GM12865 (cell line): ENCODE measurements around the gene EIF4B.

Source experiments
- DNase-seq: peaks from one replicate; pipeline ENCODE4 v3.0.0; 2010; ENCODE audit warnings: low read depth
- H3K4me3 ChIP-seq: 2 replicates; pipeline ENCODE4 v1.5.1; 2011; ENCODE audit warnings: mild to moderate bottlenecking, low read depth, low read length, control low read depth
- TF ChIP-seq, protein P1 (sequence below): IDR thresholded peaks from 2 replicates; pipeline ENCODE4 v1.5.1; 2011; ENCODE audit warnings: low read length, control low read depth, low read depth, inconsistent platforms; ENCODE audit not compliant: insufficient read depth; ENCODE audit errors: missing control alignments

The EIF4B gene

GRCh38 chr12:53005986-53006809, at the start of gene EIF4B:
Gene EIF4B (plus strand): TSS chr12:53006456. CDS start chr12:53006484, 28 bp downstream.
- TF ChIP-seq, protein P1, sequence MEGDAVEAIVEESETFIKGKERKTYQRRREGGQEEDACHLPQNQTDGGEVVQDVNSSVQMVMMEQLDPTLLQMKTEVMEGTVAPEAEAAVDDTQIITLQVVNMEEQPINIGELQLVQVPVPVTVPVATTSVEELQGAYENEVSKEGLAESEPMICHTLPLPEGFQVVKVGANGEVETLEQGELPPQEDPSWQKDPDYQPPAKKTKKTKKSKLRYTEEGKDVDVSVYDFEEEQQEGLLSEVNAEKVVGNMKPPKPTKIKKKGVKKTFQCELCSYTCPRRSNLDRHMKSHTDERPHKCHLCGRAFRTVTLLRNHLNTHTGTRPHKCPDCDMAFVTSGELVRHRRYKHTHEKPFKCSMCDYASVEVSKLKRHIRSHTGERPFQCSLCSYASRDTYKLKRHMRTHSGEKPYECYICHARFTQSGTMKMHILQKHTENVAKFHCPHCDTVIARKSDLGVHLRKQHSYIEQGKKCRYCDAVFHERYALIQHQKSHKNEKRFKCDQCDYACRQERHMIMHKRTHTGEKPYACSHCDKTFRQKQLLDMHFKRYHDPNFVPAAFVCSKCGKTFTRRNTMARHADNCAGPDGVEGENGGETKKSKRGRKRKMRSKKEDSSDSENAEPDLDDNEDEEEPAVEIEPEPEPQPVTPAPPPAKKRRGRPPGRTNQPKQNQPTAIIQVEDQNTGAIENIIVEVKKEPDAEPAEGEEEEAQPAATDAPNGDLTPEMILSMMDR: no peak
- peak within 1 kb of the TSS; percentile 94 for H3K4me3 ChIP-seq
- peak; percentile 100 for DNase-seq

GRCh38 chr12:52956987-52957386, 49.3 kb upstream of the EIF4B start:
- TF ChIP-seq, protein P1: no peak
- H3K4me3 ChIP-seq: no peak overlapping the region
- peak; percentile 14 for DNase-seq

DNA sequence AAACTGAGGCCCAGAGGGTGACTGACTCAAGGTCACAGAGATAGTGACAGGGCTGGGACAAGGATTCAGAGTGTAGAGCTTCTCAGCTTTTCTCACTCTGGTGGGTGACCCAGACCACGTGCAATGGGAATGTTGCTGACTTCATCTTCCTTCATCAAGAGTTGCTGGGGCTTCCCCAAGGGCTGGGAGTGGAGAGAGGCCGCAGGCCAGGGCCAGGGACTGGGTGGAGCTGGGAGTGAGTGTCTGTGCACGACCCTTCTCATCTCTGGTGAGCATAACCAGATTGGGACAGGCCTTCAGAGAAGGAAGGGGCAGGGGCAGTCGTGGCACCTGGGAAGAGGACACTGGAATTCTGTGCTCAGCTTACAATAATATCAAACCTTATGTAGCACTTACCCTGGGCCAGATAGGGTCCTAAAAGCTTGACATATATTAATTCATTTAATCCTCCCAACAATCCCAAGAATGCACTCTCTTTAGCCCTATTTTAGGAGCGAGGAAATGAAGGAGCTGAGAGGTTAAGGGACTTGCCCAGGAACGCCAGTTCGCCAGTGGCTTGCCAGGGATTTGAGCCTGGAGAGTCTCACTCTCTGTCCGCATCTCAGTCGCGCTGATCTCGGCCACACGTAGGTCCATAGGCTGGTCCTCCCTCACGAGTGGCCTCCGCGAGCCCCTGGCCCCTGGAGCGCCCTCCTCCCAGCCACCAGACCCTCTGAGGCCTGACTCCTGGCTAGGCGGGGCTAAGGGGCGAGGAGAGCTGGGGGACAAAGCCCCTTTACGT, 41.5 kb upstream of the EIF4B start:
- no peak overlapping the region for H3K4me3 ChIP-seq

GRCh38 chr12:52965337-52965731, 40.9 kb upstream of the EIF4B start:
- no peak for DNase-seq
- TF ChIP-seq, protein P1: no peak
- no peak overlapping the region for H3K4me3 ChIP-seq

More for the DNA sequence above, 41.5 kb upstream of the EIF4B start:
- DNase-seq: no peak
- TF ChIP-seq, protein P1: no peak

- TF ChIP-seq, protein P1: no peak
- DNase-seq: no peak
- no peak overlapping the region for H3K4me3 ChIP-seq
These were observed 37.0 kb upstream of the EIF4B start for GRCh38 chr12:52969166-52969795.

DNA sequence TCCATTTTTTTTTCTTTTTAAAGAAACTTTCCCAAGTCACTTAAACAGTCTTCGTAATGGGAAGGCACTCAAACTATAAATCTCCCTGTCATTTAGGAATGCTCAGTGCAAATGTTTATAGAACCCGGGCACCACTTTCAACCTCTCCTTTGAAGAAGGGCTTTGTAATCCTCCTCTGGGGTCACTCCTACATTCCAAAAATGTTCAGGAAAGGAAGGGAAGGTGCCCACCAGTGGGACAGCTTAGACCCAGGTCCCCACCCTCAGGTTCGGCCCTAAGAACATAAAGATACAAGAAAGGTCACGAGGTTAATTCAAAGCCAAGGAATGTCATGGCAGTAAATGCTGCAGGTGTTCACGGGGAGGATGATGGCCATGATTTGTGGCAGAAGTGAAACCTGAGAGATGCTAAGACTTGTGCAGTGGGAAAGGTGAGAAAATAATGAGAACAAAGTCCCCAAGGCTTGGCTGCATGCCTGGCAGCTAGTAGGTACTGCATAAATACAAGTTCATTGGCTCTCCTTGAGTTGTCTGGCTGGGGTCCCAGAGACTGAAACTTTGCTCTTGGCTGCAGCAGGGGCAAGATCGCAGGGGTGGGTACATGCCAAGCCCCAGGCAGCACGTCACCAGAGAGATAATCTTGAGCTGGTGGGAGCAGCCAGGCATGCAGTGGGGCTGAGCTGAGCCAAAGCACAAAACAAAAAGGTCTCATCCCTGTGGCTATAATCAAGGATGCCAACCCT, 36.3 kb upstream of the EIF4B start:
- DNase-seq: no peak
- H3K4me3 ChIP-seq: no peak overlapping the region
- TF ChIP-seq, protein P1: no peak
